Activated T-cell treated with anti-CD3 and anti-CD28 coated beads for 48 hours (primary cell): ENCODE data around the gene OR10H1.
"Not testable (repeated sequence)": the region's sequence is repeated elsewhere in the genome, so short reads cannot be mapped to it uniquely, and the experiment has no call there.

Source experiments
- DNase-seq: peaks from one replicate; pipeline ENCODE4 v3.0.0-alpha.2; 2020; ENCODE audit warnings: low read depth

OR10H1 gene

DNA sequence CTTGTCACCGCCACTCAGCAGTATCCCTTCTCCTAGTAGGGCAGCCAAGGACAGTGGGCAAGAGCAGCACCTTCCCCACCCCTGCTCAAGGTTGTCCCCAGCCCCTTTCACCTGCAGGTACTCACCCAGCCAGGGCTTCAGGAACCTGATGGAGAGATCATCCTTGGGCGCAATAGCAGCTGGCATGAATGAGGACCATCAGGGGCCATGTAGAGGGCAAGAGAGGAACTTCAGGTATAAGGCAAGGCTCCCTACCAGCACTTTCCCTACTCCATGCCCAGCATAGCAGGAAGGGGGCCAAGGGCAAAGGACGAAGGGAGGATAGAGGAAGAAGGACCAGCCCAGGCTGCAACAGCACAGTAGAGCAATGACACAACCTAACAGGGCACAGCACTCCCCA lies 41.3 kb downstream of the OR10H1 start:
- DNase-seq, result not testable (repeated sequence)

DNA sequence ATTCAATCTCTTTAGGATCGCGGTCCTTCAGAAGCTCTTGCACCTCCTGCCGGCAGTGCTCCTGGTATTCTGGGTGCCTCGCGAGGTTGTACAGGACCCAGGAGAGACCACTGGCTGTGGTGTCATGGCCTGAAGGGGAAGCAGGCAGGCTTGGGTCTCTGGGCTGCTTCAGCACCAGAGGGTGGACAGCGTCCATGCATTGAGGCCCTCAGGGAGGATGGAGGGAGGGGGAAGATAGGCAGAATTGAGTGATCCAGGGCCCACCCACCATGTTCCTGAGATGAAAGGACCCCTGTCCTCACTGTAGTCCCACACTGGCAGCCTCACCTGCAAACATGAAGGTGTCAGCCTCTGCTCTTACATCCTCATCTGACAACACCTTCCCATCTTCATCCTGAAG lies 45.9 kb downstream of the OR10H1 start:
- DNase-seq, result no peak

DNA sequence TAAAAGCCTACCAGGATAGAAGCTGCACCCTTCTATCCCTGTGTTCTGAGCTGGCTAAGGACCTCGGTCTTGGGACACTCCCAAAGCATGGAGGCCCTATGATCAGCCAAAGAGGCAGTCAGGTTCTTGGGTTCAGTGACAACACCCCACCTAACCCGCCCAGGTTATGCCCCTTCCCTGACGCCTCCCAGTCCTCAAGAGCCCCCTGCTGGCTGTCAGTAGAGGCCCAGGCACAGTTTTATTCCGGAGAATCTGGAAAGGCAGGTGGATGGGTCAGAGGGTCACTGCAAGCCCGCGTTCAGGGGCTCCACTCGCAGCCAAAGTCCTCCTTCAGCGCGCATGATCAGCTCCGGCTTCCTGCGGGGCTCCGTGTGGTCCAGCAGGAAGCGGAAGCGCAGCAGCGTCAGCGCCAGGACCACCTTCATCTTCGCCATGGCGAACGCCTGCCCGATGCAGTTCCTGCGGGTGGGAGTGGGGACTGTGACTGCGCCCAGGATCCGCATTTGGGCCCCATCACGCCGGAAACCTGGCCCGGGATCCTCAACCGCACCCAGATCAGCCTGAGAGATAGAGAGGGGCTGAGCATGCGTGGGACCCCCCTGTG lies 55.4 kb downstream of the OR10H1 start:
- no peak for DNase-seq

DNA sequence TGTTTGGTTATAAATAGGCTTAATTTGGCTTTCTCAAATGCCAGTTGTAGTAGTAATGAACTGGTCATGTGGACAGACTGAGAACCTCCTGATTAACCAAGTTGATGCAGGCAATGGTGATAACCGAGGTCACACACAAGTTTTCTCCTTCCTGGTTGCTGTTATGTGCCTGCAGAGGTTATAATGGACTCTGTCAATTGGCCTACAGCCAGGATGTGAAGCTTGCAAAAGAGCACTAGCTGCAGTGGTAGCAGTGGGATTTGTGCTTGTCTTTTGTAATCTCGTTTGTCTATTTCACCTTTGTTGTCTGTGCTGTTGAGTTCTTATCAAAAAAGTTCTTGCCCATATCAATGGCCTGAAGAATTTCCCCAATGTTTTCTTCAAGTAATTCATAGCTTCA lies 57.1 kb downstream of the OR10H1 start:
- no peak for DNase-seq
